CD4-positive, alpha-beta memory T cell (primary cell): ENCODE measurements around the gene SEC16A. TPM values are rescaled to one million over a fixed set of nuclear protein-coding genes. Genes with fewer than 3 reads are reported as not detected.
"Not testable (repeated sequence)": the region's sequence is repeated elsewhere in the genome, so short reads cannot be mapped to it uniquely, and the experiment has no call there.

Experiments
- CTCF ChIA-PET: fragments of 350-600 bp; sonication (Branson Sonifier 250); formaldehyde crosslinking; loops from one replicate; lab custom pipeline; 2021; ENCODE audit warnings: inconsistent platforms; ENCODE audit not compliant: partially characterized antibody; lab: Charles Lee
- POLR2A ChIA-PET: fragments of 350-600 bp; sonication (Branson Sonifier 250); formaldehyde crosslinking; loops from one replicate; lab custom pipeline; 2021; ENCODE audit not compliant: partially characterized antibody; lab: Charles Lee
- DNase-seq, 5 donors: peaks; one replicate each; pipeline versions ENCODE4 v3.0.0 to v3.0.0-alpha.2; 2020 to 2022; ENCODE audit warnings: mixed read lengths in 1 of 5
- H3K27ac ChIP-seq: one replicate; pipeline ENCODE4 v1.7.0; 2013; ENCODE audit warnings: low read depth, low read length
- H3K27me3 ChIP-seq: 2 replicates; pipeline ENCODE4 v1.7.0; 2013; ENCODE audit warnings: mild to moderate bottlenecking, low read length, moderate library complexity; ENCODE audit not compliant: insufficient read depth
- H3K36me3 ChIP-seq: 2 replicates; pipeline ENCODE4 v1.7.0; 2013; ENCODE audit warnings: mild to moderate bottlenecking, low read length, moderate library complexity; ENCODE audit not compliant: insufficient read depth
- H3K4me1 ChIP-seq: 2 replicates; pipeline ENCODE4 v1.7.0; 2013; ENCODE audit warnings: mild to moderate bottlenecking, low read length, moderate library complexity; ENCODE audit not compliant: insufficient read depth
- H3K4me3 ChIP-seq, 2 donors: one replicate each; pipeline ENCODE4 v1.7.0; 2013; ENCODE audit warnings: low read length in 2 of 2, mild to moderate bottlenecking in 1 of 2
- H3K9me3 ChIP-seq, 2 donors: one replicate each; pipeline ENCODE4 v1.7.0; 2013; ENCODE audit warnings: low read length in 2 of 2, control low read depth in 1 of 2; ENCODE audit not compliant: control insufficient read depth in 1 of 2
- H3K27ac Mint-ChIP-seq, 7 donors: one replicate each; pipeline ENCODE4 v1.8.0; 2020 to 2021; ENCODE audit warnings: mixed read lengths in 7 of 7, mild to moderate bottlenecking in 6 of 7, inconsistent platforms in 3 of 7, moderate library complexity in 3 of 7
- H3K27me3 Mint-ChIP-seq, 2 donors: one replicate each; pipeline ENCODE4 v1.8.0; 2020 to 2021; ENCODE audit warnings: mixed read lengths in 2 of 2
- H3K36me3 Mint-ChIP-seq, 2 donors: one replicate each; pipeline ENCODE4 v1.8.0; 2020 to 2021; ENCODE audit warnings: mixed read lengths in 2 of 2, inconsistent platforms in 1 of 2, mild to moderate bottlenecking in 1 of 2
- H3K4me1 Mint-ChIP-seq, 4 donors: one replicate each; pipeline ENCODE4 v1.8.0; 2020 to 2021; ENCODE audit warnings: mixed read lengths in 4 of 4, mild to moderate bottlenecking in 1 of 4
- H3K4me3 Mint-ChIP-seq, 8 donors: one replicate each; pipeline ENCODE4 v1.8.0; 2020 to 2021; ENCODE audit warnings: mixed read lengths in 8 of 8, mild to moderate bottlenecking in 7 of 8, moderate library complexity in 6 of 8, inconsistent platforms in 3 of 8
- H3K9me3 Mint-ChIP-seq, 8 donors: one replicate each; pipeline ENCODE4 v1.8.0; 2020 to 2021; ENCODE audit warnings: mixed read lengths in 8 of 8, mild to moderate bottlenecking in 5 of 8, inconsistent platforms in 3 of 8, moderate library complexity in 1 of 8
- intact Hi-C: fragments of 100-400 bp; cut with micrococcal nuclease; formaldehyde crosslinking; loops from one replicate; pipeline ENCODE4 v1.15.1; 2023
- polyA plus RNA-seq, 2 donors: library from polyadenylated mRNA; unstranded; fragments of 300-500 nt; fragmentation: Illumina TruSeq; gene quantifications; one replicate each; pipeline ENCODE4 v1.2.3, GENCODE V29; 2021
- total RNA-seq, 2 experiments: library from RNA; stranded (reverse); gene quantifications; one replicate each; pipeline ENCODE4 v1.2.3, GENCODE V29; 2021

Gene SEC16A
- total and polyA plus RNA-seq, 4 experiments from 2014 or later: 6.6 to 87.7 (median 61.1) TPM

GRCh38 chr9:136430588-136431234 lies 52.1 kb downstream of the SEC16A start:
- H3K4me3 Mint-ChIP-seq: no peak overlapping the region
- no peaks in the 10 kb centered on the region for H3K9me3 Mint-ChIP-seq

DNA sequence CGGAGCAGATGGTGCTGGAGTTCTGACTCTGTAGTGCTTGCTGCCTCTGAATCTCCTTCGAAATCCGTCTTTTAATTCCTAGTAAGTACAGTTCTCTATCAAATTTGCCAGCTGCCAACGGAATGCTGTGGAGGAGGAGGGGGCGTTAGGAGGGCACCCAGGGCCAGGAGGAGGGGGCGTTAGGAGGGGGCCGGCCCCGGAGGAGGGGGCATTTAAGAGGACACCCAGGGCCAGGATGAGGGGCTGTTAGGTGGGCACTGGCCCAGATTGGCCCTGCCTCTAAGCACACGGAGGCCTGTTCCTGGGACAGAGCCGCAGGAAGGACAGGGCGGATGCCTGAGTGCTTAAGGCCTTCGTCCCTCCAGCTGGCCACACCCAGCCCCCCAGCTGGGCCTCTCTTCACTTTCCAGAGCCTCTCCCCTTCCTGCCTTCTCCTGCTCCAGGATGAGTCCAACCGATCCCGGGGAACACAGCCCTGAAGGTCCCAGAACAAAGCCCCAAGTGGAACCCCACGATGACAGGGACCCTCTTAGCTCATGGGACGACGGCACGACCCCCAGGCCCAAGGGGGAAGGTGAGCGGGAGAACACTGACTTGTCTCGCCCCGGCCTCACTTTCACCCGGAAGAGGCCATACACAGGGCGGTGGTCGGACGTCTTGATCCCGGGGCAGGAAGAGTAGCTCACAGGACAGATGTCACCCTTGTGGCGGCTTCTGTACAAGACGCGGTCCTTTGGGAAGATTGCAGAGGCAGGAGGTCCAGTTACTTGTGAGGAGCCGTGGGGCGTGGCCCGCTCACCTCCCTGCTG lies 53.0 kb downstream of the SEC16A start:
- CTCF ChIA-PET: no interaction called here
- no peak overlapping the region for H3K27ac ChIP-seq
- Mint-ChIP-seq H3K4me3 (no peak overlapping the region), H3K4me1 (no peaks in the 10 kb centered on the region), H3K27ac (no peak overlapping the region), H3K36me3 (peaks cover 3 to 27% of the 10 kb centered on the region in 2 donors), H3K9me3 (no peaks in the 10 kb centered on the region), H3K27me3 (no peaks in the 10 kb centered on the region)
- no peaks in the 10 kb centered on the region for H3K4me1 ChIP-seq
- no peaks in the 10 kb centered on the region for H3K9me3 ChIP-seq
- peaks cover 8% of the 10 kb centered on the region for H3K36me3 ChIP-seq
- intact Hi-C loops: no loop called here
- POLR2A ChIA-PET: interaction anchor here (1.7 kb wide), 1 partner anchor 20 kb away, joined by 4 read pairs; the partner anchor contains the start of genes ENTR1 and PMPCA
- no peaks in the 10 kb centered on the region for H3K27me3 ChIP-seq
- no peak overlapping the region for H3K4me3 ChIP-seq
- DNase-seq: no peak

More at GRCh38 chr9:136430588-136431234, 52.1 kb downstream of the SEC16A start:
- CTCF ChIA-PET: no interaction called here
- intact Hi-C loops: no loop called here
- Mint-ChIP-seq H3K27me3 (no peaks in the 10 kb centered on the region), H3K36me3 (peaks cover 3 to 23% of the 10 kb centered on the region in 2 donors), H3K27ac (no peak overlapping the region), H3K4me1 (peaks cover 0 to 3% (median under 1%) of the 10 kb centered on the region in 4 donors)
- no peak overlapping the region for H3K27ac ChIP-seq
- POLR2A ChIA-PET: interaction anchor here (1.7 kb wide), 1 partner anchor 20 kb away, joined by 4 read pairs; the partner anchor contains the start of genes ENTR1 and PMPCA
- H3K4me1 ChIP-seq: no peaks in the 10 kb centered on the region
- H3K4me3 ChIP-seq: no peak overlapping the region
- H3K9me3 ChIP-seq: no peaks in the 10 kb centered on the region
- H3K27me3 ChIP-seq: no peaks in the 10 kb centered on the region
- H3K36me3 ChIP-seq: peaks cover 8% of the 10 kb centered on the region
- DNase-seq: no peak

GRCh38 chr9:136429075-136429628 lies 53.7 kb downstream of the SEC16A start:
- Histone ChIP-seq H3K9me3 (no peaks in the 10 kb centered on the region), H3K4me3 (no peak overlapping the region), H3K36me3 (peaks cover 8% of the 10 kb centered on the region), H3K27me3 (no peaks in the 10 kb centered on the region), H3K4me1 (no peaks in the 10 kb centered on the region), H3K27ac (no peak overlapping the region)
- Mint-ChIP-seq H3K27ac (no peak overlapping the region), H3K4me3 (no peak overlapping the region), H3K4me1 (no peaks in the 10 kb centered on the region), H3K9me3 (no peaks in the 10 kb centered on the region), H3K27me3 (no peaks in the 10 kb centered on the region), H3K36me3 (peaks cover 3 to 33% of the 10 kb centered on the region in 2 donors)
- no peak for DNase-seq
- CTCF ChIA-PET: no interaction called here
- POLR2A ChIA-PET: interaction anchor here (1.7 kb wide), 1 partner anchor 19 kb away, joined by 4 read pairs; the partner anchor contains the start of genes ENTR1 and PMPCA
- intact Hi-C loops: no loop called here

- no peak overlapping the region for H3K4me3 ChIP-seq
- H3K36me3 Mint-ChIP-seq: peaks cover 9 to 52% of the 10 kb centered on the region in 2 donors
- no peaks in the 10 kb centered on the region for H3K4me1 ChIP-seq
- H3K36me3 ChIP-seq: peaks cover 29% of the 10 kb centered on the region
- H3K27ac Mint-ChIP-seq: peak overlapping the region in 3 of 7 donors; percentile 37 to 69 (median 40)
- intact Hi-C loops: no loop called here
- no peaks in the 10 kb centered on the region for H3K9me3 Mint-ChIP-seq
- no peaks in the 10 kb centered on the region for H3K4me1 Mint-ChIP-seq
- no peak overlapping the region for H3K27ac ChIP-seq
- CTCF ChIA-PET: no interaction called here
- no peaks in the 10 kb centered on the region for H3K9me3 ChIP-seq
- H3K4me3 Mint-ChIP-seq: no peak overlapping the region
- POLR2A ChIA-PET: no interaction called here
- no peaks in the 10 kb centered on the region for H3K27me3 Mint-ChIP-seq
- H3K27me3 ChIP-seq: no peaks in the 10 kb centered on the region
- no peak for DNase-seq
Observed at GRCh38 chr9:136426787-136427186, 56.1 kb downstream of the SEC16A start.

GRCh38 chr9:136425367-136425766 lies 57.5 kb downstream of the SEC16A start:
- H3K9me3 ChIP-seq, H3K27me3 Mint-ChIP-seq, H3K4me3 Mint-ChIP-seq, H3K4me1 ChIP-seq, H3K27ac ChIP-seq, H3K4me1 Mint-ChIP-seq, DNase-seq, H3K9me3 Mint-ChIP-seq, POLR2A ChIA-PET, CTCF ChIA-PET, H3K27me3 ChIP-seq, H3K4me3 ChIP-seq, intact Hi-C loops: not testable (repeated sequence)
- H3K36me3 ChIP-seq: peaks cover 32% of the 10 kb centered on the region
- H3K36me3 Mint-ChIP-seq: peaks cover 8 to 58% of the 10 kb centered on the region in 2 donors
- H3K27ac Mint-ChIP-seq: peak overlapping the region in 1 of 7 donors; percentile 35

DNA sequence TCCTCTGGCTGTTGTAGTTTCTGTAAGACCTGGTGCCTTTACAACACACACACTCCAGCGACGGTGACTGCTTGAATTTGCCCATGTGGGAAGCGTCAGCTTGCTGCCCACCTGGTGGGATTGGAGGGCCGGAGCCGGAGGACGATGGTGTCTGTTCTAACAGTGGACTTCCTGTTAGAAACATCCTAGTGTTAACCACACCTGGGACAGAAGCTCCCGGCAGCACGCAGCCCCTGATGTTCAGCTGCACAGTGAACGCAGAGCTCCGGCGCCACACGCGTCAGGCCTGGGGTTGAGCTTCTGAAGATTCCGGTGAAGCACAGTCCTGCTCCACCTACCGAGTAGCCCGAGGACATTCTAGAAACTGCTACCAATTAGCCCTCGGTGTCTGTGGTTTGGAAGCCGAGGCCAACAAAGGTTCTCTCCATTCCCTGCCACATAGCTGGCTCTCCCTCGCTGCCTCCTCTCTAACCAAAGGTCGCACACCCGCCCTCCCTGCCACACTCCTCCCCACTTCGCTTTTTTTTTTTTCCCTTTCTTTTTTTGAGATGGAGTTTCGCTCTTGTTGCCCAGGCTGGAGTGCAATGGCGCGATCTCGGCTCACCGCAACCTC lies 58.0 kb downstream of the SEC16A start:
- Mint-ChIP-seq H3K27ac (peak overlapping the region in 3 of 7 donors; percentile 27 to 48 (median 35)), H3K4me3 (no peak overlapping the region), H3K36me3 (peaks cover 6 to 57% of the 10 kb centered on the region in 2 donors), H3K27me3 (no peaks in the 10 kb centered on the region), H3K9me3 (no peaks in the 10 kb centered on the region), H3K4me1 (no peaks in the 10 kb centered on the region)
- ChIA-PET CTCF (no interaction called here), POLR2A (interaction anchor here (0.7 to 1.1 kb wide), 2 partner anchors 12 to 61 kb away, joined by 3 to 4 read pairs; partner anchors contain the start of gene DNLZ)
- Histone ChIP-seq H3K9me3 (no peaks in the 10 kb centered on the region), H3K27ac (no peak overlapping the region), H3K27me3 (no peaks in the 10 kb centered on the region), H3K36me3 (peaks cover 30% of the 10 kb centered on the region), H3K4me1 (no peaks in the 10 kb centered on the region), H3K4me3 (no peak overlapping the region)
- intact Hi-C loops: no loop called here
- no peak for DNase-seq
